Stimulated activated naive B cell treated with anti-CD40 and anti-IgM and Interleukin-4, amounts not matched to agents 10 μg/mL and 1 μg/mL and 100 μg/mL, for 72 hours (primary cell): Measurements from ENCODE around the gene PPP2R5C.
"Not testable (repeated sequence)": the region's sequence is repeated elsewhere in the genome, so short reads cannot be mapped to it uniquely, and the experiment has no call there.

Source experiments
- ATAC-seq, 2 donors: fragments of 150-1000 bp; cut with Tn5 transposase; replicated peaks; 2 replicates each; pipeline ENCODE4 v1.10.0; 2021; ENCODE audit warnings: moderate library complexity in 1 of 2
- DNase-seq: peaks from one replicate; pipeline ENCODE4 v3.0.0; 2021
- H3K27ac Mint-ChIP-seq: one replicate; pipeline ENCODE4 v1.8.0; 2022; ENCODE audit warnings: mild to moderate bottlenecking, mixed read lengths
- H3K27me3 Mint-ChIP-seq, 2 donors: one replicate each; pipeline ENCODE4 v1.8.0; 2022; ENCODE audit warnings: mixed read lengths in 2 of 2
- H3K36me3 Mint-ChIP-seq, 2 donors: one replicate each; pipeline ENCODE4 v1.8.0; 2022; ENCODE audit warnings: mixed read lengths in 2 of 2, mild to moderate bottlenecking in 1 of 2
- H3K4me1 Mint-ChIP-seq, 2 donors: one replicate each; pipeline ENCODE4 v1.8.0; 2022; ENCODE audit warnings: mixed read lengths in 2 of 2, mild to moderate bottlenecking in 1 of 2
- H3K4me3 Mint-ChIP-seq, 2 donors: one replicate each; pipeline ENCODE4 v1.8.0; 2022; ENCODE audit warnings: mild to moderate bottlenecking in 2 of 2, mixed read lengths in 2 of 2, moderate library complexity in 1 of 2
- H3K9me3 Mint-ChIP-seq, 2 donors: one replicate each; pipeline ENCODE4 v1.8.0; 2022; ENCODE audit warnings: mixed read lengths in 2 of 2, mild to moderate bottlenecking in 1 of 2

The PPP2R5C gene

DNA sequence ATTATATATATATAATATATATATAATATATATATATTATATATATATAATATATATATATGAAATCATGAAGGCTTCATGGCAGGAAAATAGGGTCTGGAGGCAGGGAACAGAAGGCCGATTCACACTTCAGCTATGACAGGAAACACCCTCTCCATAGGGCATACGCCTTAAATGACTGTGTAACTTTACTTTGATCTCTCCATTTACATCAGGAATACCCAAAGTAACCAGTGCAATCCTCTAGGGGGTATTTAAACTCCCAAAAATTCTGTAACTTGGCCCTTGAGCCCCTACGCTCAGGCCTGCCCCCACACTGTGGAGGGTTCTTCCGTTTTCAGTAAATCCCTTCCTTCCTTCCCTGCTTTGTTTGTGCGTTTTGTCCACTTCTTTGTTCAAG lies 40.4 kb upstream of the PPP2R5C start:
- DNase-seq = no peak
- Mint-ChIP-seq H3K4me1 (peaks cover 9 to 17% of the 10 kb centered on the region in 2 donors), H3K27ac (no peak overlapping the region), H3K9me3 (no peaks in the 10 kb centered on the region), H3K4me3 (no peak overlapping the region), H3K27me3 (peaks cover 28 to 41% of the 10 kb centered on the region in 2 donors), H3K36me3 (no peaks in the 10 kb centered on the region)
- ATAC-seq = no peak

- H3K27ac Mint-ChIP-seq = peak overlapping the region; percentile 62
- H3K27me3 Mint-ChIP-seq = peaks cover 19 to 31% of the 10 kb centered on the region in 2 donors
- no peaks in the 10 kb centered on the region for H3K9me3 Mint-ChIP-seq
- DNase-seq (peak; percentile 25), ATAC-seq (peak; percentile 80 to 82)
- H3K4me3 Mint-ChIP-seq = peak overlapping the region; percentile 65 to 84
- H3K4me1 Mint-ChIP-seq = peaks cover 9 to 17% of the 10 kb centered on the region in 2 donors
- H3K36me3 Mint-ChIP-seq = no peaks in the 10 kb centered on the region
Observed at GRCh38 chr14:101721951-101722661, 39.4 kb upstream of the PPP2R5C start.

GRCh38 chr14:101723061-101723595 lies 38.4 kb upstream of the PPP2R5C start:
- Mint-ChIP-seq H3K36me3 (no peaks in the 10 kb centered on the region), H3K27ac (peak overlapping the region; percentile 7), H3K4me3 (no peak overlapping the region), H3K9me3 (peaks cover 0 to under 1% of the 10 kb centered on the region in 2 donors), H3K27me3 (peaks cover 15 to 25% of the 10 kb centered on the region in 2 donors), H3K4me1 (peaks cover 13 to 19% of the 10 kb centered on the region in 2 donors)
- no peak for ATAC-seq
- no peak for DNase-seq

DNA sequence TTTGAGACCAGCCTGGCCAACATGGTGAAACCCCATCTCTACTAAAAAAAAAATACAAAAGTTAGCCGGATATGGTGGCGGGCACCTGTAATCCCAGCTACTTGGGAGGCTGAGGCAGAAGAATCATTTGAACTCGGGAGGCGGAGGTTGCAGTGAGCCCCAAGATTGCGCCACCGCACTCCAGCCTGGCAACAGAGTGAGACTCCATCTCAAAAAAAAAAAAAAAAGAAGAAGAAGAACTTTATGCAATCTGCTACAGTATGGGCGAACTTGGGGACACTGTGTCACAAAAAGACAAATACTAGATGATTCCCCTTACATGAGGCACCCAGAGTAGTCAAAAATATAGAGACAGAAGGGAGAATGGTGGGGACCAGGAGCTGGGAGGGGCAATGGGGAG lies 35.9 kb upstream of the PPP2R5C start:
- H3K4me3 Mint-ChIP-seq, ATAC-seq, DNase-seq, H3K36me3 Mint-ChIP-seq, H3K27me3 Mint-ChIP-seq, H3K9me3 Mint-ChIP-seq, H3K27ac Mint-ChIP-seq: not testable (repeated sequence)
- peaks cover 19 to 20% of the 10 kb centered on the region in 2 donors for H3K4me1 Mint-ChIP-seq

GRCh38 chr14:101726295-101726953 lies 35.1 kb upstream of the PPP2R5C start:
- H3K4me3 Mint-ChIP-seq = no peak overlapping the region
- H3K4me1 Mint-ChIP-seq = peaks cover 23 to 27% of the 10 kb centered on the region in 2 donors
- ATAC-seq = no peak
- no peak for DNase-seq
- peaks cover 0 to 5% of the 10 kb centered on the region in 2 donors for H3K9me3 Mint-ChIP-seq
- H3K27ac Mint-ChIP-seq = no peak overlapping the region
- H3K36me3 Mint-ChIP-seq = peaks cover 0 to 8% of the 10 kb centered on the region in 2 donors
- peaks cover 5 to 6% of the 10 kb centered on the region in 2 donors for H3K27me3 Mint-ChIP-seq

DNA sequence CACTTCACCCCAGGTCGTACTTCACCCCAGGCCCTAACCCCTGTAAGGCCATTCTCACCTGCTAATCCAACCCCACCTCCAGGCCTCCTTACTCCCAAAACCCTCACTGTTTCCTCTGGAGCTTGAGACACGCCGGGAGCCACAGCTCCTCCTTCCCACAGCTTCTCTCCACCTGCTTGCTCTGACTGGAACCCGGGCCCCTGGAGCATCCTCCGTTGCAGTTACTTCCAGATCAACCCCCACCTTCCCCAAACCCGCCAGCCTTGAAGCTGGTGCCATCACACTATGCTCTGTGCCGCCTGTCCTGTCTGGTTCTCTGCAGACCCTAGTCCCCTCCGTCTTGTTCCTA lies 34.6 kb upstream of the PPP2R5C start:
- peaks cover 0 to 8% of the 10 kb centered on the region in 2 donors for H3K36me3 Mint-ChIP-seq
- ATAC-seq = no peak
- peaks cover 5 to 6% of the 10 kb centered on the region in 2 donors for H3K27me3 Mint-ChIP-seq
- peaks cover 0 to 5% of the 10 kb centered on the region in 2 donors for H3K9me3 Mint-ChIP-seq
- H3K4me1 Mint-ChIP-seq = peaks cover 24 to 29% of the 10 kb centered on the region in 2 donors
- no peak overlapping the region for H3K4me3 Mint-ChIP-seq
- no peak overlapping the region for H3K27ac Mint-ChIP-seq
- DNase-seq = no peak

GRCh38 chr14:101727611-101728366 lies 33.7 kb upstream of the PPP2R5C start:
- peaks cover 0 to 5% of the 10 kb centered on the region in 2 donors for H3K9me3 Mint-ChIP-seq
- no peak overlapping the region for H3K27ac Mint-ChIP-seq
- H3K4me3 Mint-ChIP-seq = no peak overlapping the region
- DNase-seq = no peak
- H3K4me1 Mint-ChIP-seq = peaks cover 20 to 26% of the 10 kb centered on the region in 2 donors
- ATAC-seq = no peak
- peaks cover 0 to 6% of the 10 kb centered on the region in 2 donors for H3K27me3 Mint-ChIP-seq
- peaks cover 0 to 8% of the 10 kb centered on the region in 2 donors for H3K36me3 Mint-ChIP-seq

DNA sequence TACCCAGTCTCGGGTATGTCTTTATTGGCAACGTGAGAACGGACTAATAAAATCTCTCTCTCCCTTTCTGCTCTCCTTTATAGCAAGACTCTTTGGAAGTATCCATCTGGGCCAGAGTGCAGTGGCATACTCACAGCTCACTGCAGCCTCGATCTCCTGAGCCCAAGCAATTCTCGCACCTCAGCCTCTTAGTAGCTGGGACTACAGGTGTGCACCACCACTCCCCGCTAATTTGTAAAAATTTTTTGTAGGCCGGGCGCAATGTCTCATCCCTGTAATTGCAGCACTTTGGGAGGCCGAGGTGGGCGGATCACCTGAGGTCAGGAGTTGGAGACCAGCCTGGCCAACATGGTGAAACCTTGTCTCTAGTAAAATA lies 33.2 kb upstream of the PPP2R5C start:
- Mint-ChIP-seq H3K27me3 (peaks cover 0 to 6% of the 10 kb centered on the region in 2 donors), H3K4me1 (peaks cover 20 to 26% of the 10 kb centered on the region in 2 donors), H3K27ac (no peak overlapping the region), H3K9me3 (peaks cover 0 to 5% of the 10 kb centered on the region in 2 donors), H3K36me3 (peaks cover 0 to 8% of the 10 kb centered on the region in 2 donors), H3K4me3 (no peak overlapping the region)
- ATAC-seq (no peak), DNase-seq (no peak)

DNA sequence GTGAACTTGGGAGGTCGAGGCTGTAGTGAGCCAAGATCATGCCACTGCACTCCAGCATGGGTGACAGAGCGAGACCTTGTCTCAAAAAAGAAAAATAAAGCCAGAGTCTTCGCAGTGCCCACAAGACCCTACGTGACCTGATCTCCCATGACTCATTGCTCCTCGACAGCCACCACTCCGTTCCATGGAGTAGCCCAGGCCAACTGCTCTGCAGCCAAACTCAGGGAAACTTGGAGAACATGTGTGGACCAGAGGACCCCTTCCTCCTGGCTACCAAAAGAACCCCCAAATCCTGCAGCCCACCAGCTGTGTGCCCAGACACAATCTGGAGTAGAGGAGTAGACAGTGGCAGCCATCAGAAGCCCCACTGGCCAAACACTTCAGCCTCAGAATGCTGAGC lies 32.1 kb upstream of the PPP2R5C start:
- DNase-seq (no peak), ATAC-seq (no peak)
- peaks cover 20 to 26% of the 10 kb centered on the region in 2 donors for H3K4me1 Mint-ChIP-seq
- peaks cover 0 to 5% of the 10 kb centered on the region in 2 donors for H3K9me3 Mint-ChIP-seq
- H3K27me3 Mint-ChIP-seq = peaks cover 0 to 6% of the 10 kb centered on the region in 2 donors
- H3K27ac Mint-ChIP-seq = peak overlapping the region; percentile 60
- no peak overlapping the region for H3K4me3 Mint-ChIP-seq
- peaks cover 0 to 8% of the 10 kb centered on the region in 2 donors for H3K36me3 Mint-ChIP-seq

- DNase-seq, H3K4me3 Mint-ChIP-seq, ATAC-seq, H3K27me3 Mint-ChIP-seq, H3K9me3 Mint-ChIP-seq, H3K36me3 Mint-ChIP-seq: not testable (repeated sequence)
- Mint-ChIP-seq H3K4me1 (peaks cover 20 to 26% of the 10 kb centered on the region in 2 donors), H3K27ac (peak overlapping the region; percentile 82)
Observed at GRCh38 chr14:101730157-101730556, 31.4 kb upstream of the PPP2R5C start.

- Mint-ChIP-seq H3K27ac (peak overlapping the region; percentile 82), H3K4me3 (no peak overlapping the region), H3K9me3 (peaks cover 0 to 5% of the 10 kb centered on the region in 2 donors), H3K36me3 (peaks cover 0 to 8% of the 10 kb centered on the region in 2 donors), H3K4me1 (peaks cover 20 to 26% of the 10 kb centered on the region in 2 donors), H3K27me3 (peaks cover 0 to 4% of the 10 kb centered on the region in 2 donors)
- DNase-seq = no peak
- ATAC-seq = no peak
Observed at GRCh38 chr14:101730626-101731186, 30.8 kb upstream of the PPP2R5C start.

DNA sequence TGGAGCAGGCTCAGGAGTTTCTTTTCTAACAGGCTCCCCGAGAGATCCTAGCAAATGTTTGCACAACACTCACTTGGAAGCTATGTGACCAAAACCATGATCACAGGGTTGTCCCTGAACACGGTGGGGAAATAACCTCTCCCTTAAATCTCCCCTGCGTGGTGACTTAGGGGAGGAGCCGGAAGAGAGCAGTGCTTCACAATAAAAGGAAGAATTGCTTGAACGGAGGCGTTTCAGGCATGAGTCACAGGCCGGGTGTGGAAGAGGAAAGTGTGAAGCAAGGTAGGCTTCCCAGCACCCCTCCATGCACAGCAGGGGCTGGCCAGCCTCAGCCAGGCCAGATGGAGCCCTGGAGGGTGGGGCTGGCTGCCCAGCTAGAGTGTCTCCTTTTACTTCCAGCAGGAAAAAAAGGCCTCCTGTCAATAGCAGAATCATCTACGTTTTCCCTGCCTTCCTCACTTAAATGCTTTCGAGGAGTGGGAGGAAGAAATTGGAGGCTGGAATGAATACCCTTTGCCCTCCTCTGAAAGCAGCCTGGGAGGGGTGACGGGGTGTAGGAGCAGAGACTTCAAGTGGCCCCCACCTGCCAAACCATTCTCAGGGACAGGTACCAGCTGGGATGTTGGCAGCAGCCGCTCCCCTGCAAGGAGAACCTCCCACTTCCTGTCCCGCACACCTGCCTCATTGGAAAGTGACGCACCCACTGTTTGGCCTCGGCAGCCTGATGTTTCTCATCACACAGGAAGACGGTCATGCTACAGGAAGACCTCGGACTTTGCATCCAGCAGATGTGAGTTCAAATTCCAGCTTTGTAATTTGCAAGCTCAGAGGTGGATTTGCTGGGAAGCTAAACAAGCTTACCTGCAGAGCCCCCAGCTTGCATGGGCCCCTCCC lies 30.1 kb upstream of the PPP2R5C start:
- no peaks in the 10 kb centered on the region for H3K27me3 Mint-ChIP-seq
- ATAC-seq = peak; percentile 97 to 98
- DNase-seq = peak; percentile 70
- peaks cover 0 to 8% of the 10 kb centered on the region in 2 donors for H3K36me3 Mint-ChIP-seq
- H3K9me3 Mint-ChIP-seq = peaks cover 0 to 5% of the 10 kb centered on the region in 2 donors
- H3K27ac Mint-ChIP-seq = peak overlapping the region; percentile 82
- H3K4me3 Mint-ChIP-seq = peak overlapping the region; percentile 4 to 68
- H3K4me1 Mint-ChIP-seq = peaks cover 20 to 26% of the 10 kb centered on the region in 2 donors

DNA sequence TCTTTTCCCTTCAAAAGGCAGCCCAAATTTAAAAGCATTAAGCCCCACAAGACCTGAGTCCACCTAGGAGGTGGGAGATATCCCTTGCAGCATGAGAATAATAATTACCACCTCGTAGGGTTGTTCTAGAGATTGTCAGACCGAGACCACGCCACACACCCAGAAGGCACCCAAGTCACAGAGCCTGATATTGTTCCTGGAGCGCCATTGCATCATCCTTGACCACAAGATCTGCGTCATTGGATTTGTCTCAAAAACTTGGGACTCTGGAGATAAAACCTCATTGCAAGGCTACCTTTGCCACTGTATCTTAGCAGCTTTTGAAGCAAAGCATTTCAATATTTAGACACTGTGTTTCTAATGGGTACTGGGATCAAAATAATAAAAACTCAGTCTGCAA lies 29.4 kb upstream of the PPP2R5C start:
- H3K27ac Mint-ChIP-seq = no peak overlapping the region
- DNase-seq (no peak), ATAC-seq (no peak)
- H3K4me3 Mint-ChIP-seq = no peak overlapping the region
- peaks cover 3 to 4% of the 10 kb centered on the region in 2 donors for H3K27me3 Mint-ChIP-seq
- H3K36me3 Mint-ChIP-seq = peaks cover 0 to 8% of the 10 kb centered on the region in 2 donors
- peaks cover 0 to 5% of the 10 kb centered on the region in 2 donors for H3K9me3 Mint-ChIP-seq
- H3K4me1 Mint-ChIP-seq = peaks cover 20 to 26% of the 10 kb centered on the region in 2 donors
